K562 (cell line): Measurements from ENCODE around the gene ATP1A3. TPM values are rescaled to one million over a fixed set of nuclear protein-coding genes. Genes with fewer than 3 reads are reported as not detected.

ENCODE experiments used
- ATF2 ChIP-seq: sonication (generic); formaldehyde crosslinking; IDR thresholded peaks from 2 replicates; pipeline ENCODE4 v1.8.1; 2022; ENCODE audit warnings: missing genetic modification reagents
- BRD9 ChIP-seq: fragments of 450-650 bp; IDR thresholded peaks from 2 replicates; pipeline ENCODE4 v1.6.1; 2018; ENCODE audit warnings: low read depth; ENCODE audit not compliant: partially characterized antibody
- CBX5 ChIP-seq: IDR thresholded peaks from 2 replicates; pipeline ENCODE4 v1.6.1; 2014; ENCODE audit warnings: low read depth, borderline replicate concordance
- DMBX1 ChIP-seq: fragments of 250-450 bp; sonication (Bioruptor Pico); IDR thresholded peaks from 2 replicates; pipeline ENCODE4 v1.8.0; 2022; ENCODE audit warnings: inconsistent platforms, mild to moderate bottlenecking, moderate library complexity, borderline replicate concordance
- E2F4 ChIP-seq: sonication (generic); formaldehyde crosslinking; IDR thresholded peaks from 2 replicates; pipeline ENCODE4 v1.8.0; 2022; ENCODE audit warnings: mild to moderate bottlenecking, low read depth, missing genetic modification reagents
- JUND ChIP-seq, 2 experiments: IDR thresholded peaks; 2 replicates in 1 of 2; 3 replicates in 1 of 2; pipeline ENCODE4 v1.6.1; 2011; ENCODE audit warnings: borderline replicate concordance in 2 of 2, low read depth in 2 of 2, low read length in 2 of 2, improper control_type of control experiment in 1 of 2, missing biosample characterization in 1 of 2, missing genetic modification characterization in 1 of 2, missing genetic modification reagents in 1 of 2
- MAFK ChIP-seq: IDR thresholded peaks from 2 replicates; pipeline ENCODE4 v1.6.1; 2011; ENCODE audit warnings: low read length, improper control_type of control experiment
- MEF2A ChIP-seq: IDR thresholded peaks from 2 replicates; pipeline ENCODE4 v1.6.1; 2011; ENCODE audit warnings: low read depth, mild to moderate bottlenecking, low read length, moderate library complexity; ENCODE audit not compliant: control insufficient read depth
- SFPQ ChIP-seq: fragments of 200-400 bp; formaldehyde crosslinking; IDR thresholded peaks from 2 replicates; pipeline ENCODE4 v1.6.1; 2017; ENCODE audit warnings: mild to moderate bottlenecking, low read depth, low read length, moderate library complexity
- SLC30A9 ChIP-seq: fragments of 250-450 bp; sonication (Bioruptor Pico); IDR thresholded peaks from 2 replicates; pipeline ENCODE4 v1.8.0; 2022; ENCODE audit warnings: mild to moderate bottlenecking, moderate library complexity
- STAG1 ChIP-seq: sonication (generic); formaldehyde crosslinking; IDR thresholded peaks from 2 replicates; pipeline ENCODE4 v1.5.0; 2020; ENCODE audit warnings: missing genetic modification reagents, borderline replicate concordance
- TAF9B ChIP-seq: fragments of 450-650 bp; IDR thresholded peaks from 2 replicates; pipeline ENCODE4 v1.6.1; 2018; ENCODE audit warnings: mild to moderate bottlenecking; ENCODE audit not compliant: partially characterized antibody
- TBL1XR1 ChIP-seq, 2 experiments: IDR thresholded peaks; 2 replicates each; pipeline ENCODE4 v1.6.1; 2012; ENCODE audit warnings: improper control_type of control experiment in 2 of 2, low read length in 2 of 2, mild to moderate bottlenecking in 1 of 2
- XRCC3 ChIP-seq: fragments of 450-650 bp; IDR thresholded peaks from 2 replicates; pipeline ENCODE4 v1.6.1; 2017; ENCODE audit warnings: mild to moderate bottlenecking, moderate library complexity
- XRCC4 ChIP-seq: IDR thresholded peaks from one replicate; pipeline ENCODE4 v1.6.1; 2011; ENCODE audit not compliant: insufficient read depth, insufficient read length; ENCODE audit errors: extremely low read depth
- ZNF263 ChIP-seq: sonication (generic); formaldehyde crosslinking; IDR thresholded peaks from 2 replicates; pipeline ENCODE4 v1.8.0; 2022; ENCODE audit warnings: mild to moderate bottlenecking, missing genetic modification reagents, borderline replicate concordance
- ZNF408 ChIP-seq: fragments of 250-450 bp; sonication (Bioruptor Pico); IDR thresholded peaks from 2 replicates; pipeline ENCODE4 v1.4.0; 2020; ENCODE audit warnings: low read depth, mild to moderate bottlenecking, moderate library complexity
- ZNF644 ChIP-seq: fragments of 200-800 bp; sonication (Bioruptor generic); IDR thresholded peaks from 2 replicates; pipeline ENCODE4 v1.6.1; 2016; ENCODE audit warnings: low read depth, missing genetic modification characterization, missing compliant biosample characterization
- ZNF76 ChIP-seq: fragments of 250-450 bp; sonication (Bioruptor Pico); IDR thresholded peaks from 2 replicates; pipeline ENCODE4 v1.4.0; 2020; ENCODE audit warnings: mild to moderate bottlenecking, moderate library complexity, borderline replicate concordance
- polyA plus RNA-seq, 8 experiments: library from polyadenylated mRNA; depleted of rRNA in 4 of 8; stranded (reverse) in 5 of 8; unstranded in 3 of 8; fragments of >200 nt; fragmentation: Nextera tagmentation in 2 of 8; fragmentation: Illumina TruSeq in 1 of 8; extraction: Ambion mirVana in 2 of 8; extraction: Trizol in 1 of 8; gene quantifications; 2 replicates each; pipeline versions ENCODE4 v1.2.1 to v1.2.3, GENCODE V29; 2011 to 2014; ENCODE audit warnings: inconsistent platforms in 1 of 8, missing spikeins in 1 of 8
- total RNA-seq, 7 experiments: library from RNA; depleted of rRNA in 6 of 7; stranded (reverse); fragments of >200 nt in 6 of 7; fragmentation: Illumina TruSeq in 2 of 7; extraction: Trizol in 2 of 7; gene quantifications; 2 replicates each; pipeline versions ENCODE4 v1.2.1 to v1.2.3, GENCODE V29; 2011 to 2021; ENCODE audit warnings: low replicate concordance in 1 of 7
- TF ChIP-seq, protein P1 (sequence below), 2 experiments: fragments of 200-800 bp in 1 of 2; sonication (Bioruptor generic) in 1 of 2; sonication (generic) in 1 of 2; formaldehyde crosslinking in 1 of 2; IDR thresholded peaks in 1 of 2; conservative IDR thresholded peaks in 1 of 2; 2 replicates each; pipeline versions ENCODE4 v1.5.0 to v1.6.1; 2016 to 2020; ENCODE audit warnings: missing compliant biosample characterization in 1 of 2, missing genetic modification characterization in 1 of 2, missing genetic modification reagents in 1 of 2

Gene ATP1A3
- total and polyA plus RNA-seq, 9 of the 15 experiments (the other 6 are each of a cell fraction or from before 2014, with no cell fraction given): 0.03 to 1.0 (median 0.17) TPM; not detected in 3

DNA sequence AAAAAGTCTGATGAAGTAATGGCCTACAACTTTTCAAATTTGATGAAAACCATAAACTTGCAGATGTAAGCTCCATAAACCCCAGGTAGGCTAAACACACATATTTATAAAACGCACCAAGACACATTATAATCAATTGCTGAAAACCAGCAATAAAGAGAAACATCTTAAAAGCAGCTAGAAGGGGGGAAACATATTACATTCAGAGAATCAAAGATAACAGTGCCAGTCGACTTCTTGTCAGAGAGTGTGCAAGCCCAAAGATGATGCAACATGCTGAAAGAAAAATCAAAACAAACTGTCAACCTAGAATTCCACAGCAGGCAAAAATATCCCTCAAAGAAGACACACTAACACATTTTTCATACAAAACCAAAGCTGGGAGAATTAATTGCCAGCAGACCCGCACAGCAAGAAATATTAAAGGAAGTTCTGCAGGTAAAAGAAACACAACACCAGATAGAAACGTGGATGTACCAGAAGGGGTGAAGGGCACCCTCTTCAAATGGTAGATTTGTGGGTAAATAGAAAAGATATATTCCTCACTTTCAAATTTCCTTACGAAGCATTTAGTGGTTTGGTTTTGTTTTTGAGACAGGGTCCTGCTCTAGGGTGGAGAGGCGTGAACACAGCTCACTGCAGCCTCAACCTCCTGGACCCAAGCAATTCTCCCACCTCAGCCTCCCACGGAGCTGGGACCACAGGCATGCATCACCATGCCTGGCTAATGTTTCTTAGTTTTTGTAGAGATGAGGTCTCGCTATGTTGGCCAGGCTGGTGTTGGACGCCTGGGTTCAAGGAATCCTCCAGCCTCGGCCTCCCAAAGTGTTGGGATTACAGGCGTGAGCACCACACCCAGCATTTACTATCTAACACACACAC, 16.5 kb upstream of the ATP1A3 start (continued):
- TF ChIP-seq JUND (IDR thresholded peaks at IDR 0.05; ENCODE audit: borderline replicate concordance, low read depth, low read length): peak; percentile 95
- TF ChIP-seq JUND (tag; IDR thresholded peaks at IDR 0.05; ENCODE audit: borderline replicate concordance, low read depth, low read length): peak; percentile 77; the same call in 2 of the 3 replicates
- no peak for TF ChIP-seq E2F4
- TF ChIP-seq, protein P1, sequence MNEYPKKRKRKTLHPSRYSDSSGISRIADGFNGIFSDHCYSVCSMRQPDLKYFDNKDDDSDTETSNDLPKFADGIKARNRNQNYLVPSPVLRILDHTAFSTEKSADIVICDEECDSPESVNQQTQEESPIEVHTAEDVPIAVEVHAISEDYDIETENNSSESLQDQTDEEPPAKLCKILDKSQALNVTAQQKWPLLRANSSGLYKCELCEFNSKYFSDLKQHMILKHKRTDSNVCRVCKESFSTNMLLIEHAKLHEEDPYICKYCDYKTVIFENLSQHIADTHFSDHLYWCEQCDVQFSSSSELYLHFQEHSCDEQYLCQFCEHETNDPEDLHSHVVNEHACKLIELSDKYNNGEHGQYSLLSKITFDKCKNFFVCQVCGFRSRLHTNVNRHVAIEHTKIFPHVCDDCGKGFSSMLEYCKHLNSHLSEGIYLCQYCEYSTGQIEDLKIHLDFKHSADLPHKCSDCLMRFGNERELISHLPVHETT (CRISPR knock-in tag; conservative IDR thresholded peaks at IDR 0.05 in 1 of 2, IDR thresholded peaks at IDR 0.05 in 1 of 2): no peak
- TF ChIP-seq XRCC3: no peak
- TF ChIP-seq STAG1 (CRISPR knock-in tag): no peak
- TF ChIP-seq BRD9: peak; percentile 97
- no peak for TF ChIP-seq XRCC4
- no peak for TF ChIP-seq MAFK
- no peak for TF ChIP-seq CBX5
- no peak for TF ChIP-seq SLC30A9 (CRISPR knock-in tag)
- no peak for TF ChIP-seq ZNF408
- no peak for TF ChIP-seq MEF2A
- peak; percentile 63; the same call in 1 of the 2 replicates for TF ChIP-seq ZNF76 (CRISPR knock-in tag)
- TF ChIP-seq TAF9B: no peak
- peak; percentile 89 for TF ChIP-seq DMBX1 (CRISPR knock-in tag)
- TF ChIP-seq TBL1XR1 (IDR thresholded peaks at IDR 0.05; ENCODE audit: low read length in 2 of 2): 0 out of 4 replicates have a peak, but pooled peaks of 1 of the 2 experiments have one; percentile 15
- no peak for TF ChIP-seq ZNF263 (CRISPR knock-in tag)
- peak; percentile 86 for TF ChIP-seq ZNF644
- TF ChIP-seq SFPQ: no peak
- no peak for TF ChIP-seq ATF2
